ENCODE data around the gene TGFB1I1.

TGFB1I1 gene

DNA sequence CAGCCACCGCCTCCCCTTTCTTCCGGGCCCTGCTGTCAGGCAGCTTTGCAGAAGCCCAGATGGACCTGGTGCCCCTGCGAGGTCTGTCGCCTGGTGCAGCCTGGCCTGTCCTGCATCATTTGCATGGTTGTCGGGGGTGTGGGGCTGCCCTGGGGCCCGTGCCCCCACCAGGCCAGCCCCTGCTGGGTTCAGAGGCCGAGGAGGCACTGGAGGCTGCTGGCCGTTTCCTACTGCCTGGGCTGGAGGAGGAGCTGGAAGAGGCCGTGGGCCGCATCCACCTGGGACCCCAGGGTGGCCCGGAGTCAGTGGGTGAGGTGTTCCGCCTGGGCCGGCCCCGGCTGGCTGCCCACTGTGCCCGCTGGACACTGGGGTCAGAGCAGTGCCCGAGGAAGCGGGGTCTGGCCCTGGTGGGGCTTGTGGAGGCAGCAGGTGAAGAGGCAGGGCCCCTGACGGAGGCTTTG is 5.5 kb upstream of the TGFB1I1 start:
- no peak for DNase-seq (ENCODE audit: low read depth)
- H3K4me3 ChIP-seq (ENCODE audit: low read depth, low read length): no peak overlapping the region
- TF ChIP-seq, protein P1, sequence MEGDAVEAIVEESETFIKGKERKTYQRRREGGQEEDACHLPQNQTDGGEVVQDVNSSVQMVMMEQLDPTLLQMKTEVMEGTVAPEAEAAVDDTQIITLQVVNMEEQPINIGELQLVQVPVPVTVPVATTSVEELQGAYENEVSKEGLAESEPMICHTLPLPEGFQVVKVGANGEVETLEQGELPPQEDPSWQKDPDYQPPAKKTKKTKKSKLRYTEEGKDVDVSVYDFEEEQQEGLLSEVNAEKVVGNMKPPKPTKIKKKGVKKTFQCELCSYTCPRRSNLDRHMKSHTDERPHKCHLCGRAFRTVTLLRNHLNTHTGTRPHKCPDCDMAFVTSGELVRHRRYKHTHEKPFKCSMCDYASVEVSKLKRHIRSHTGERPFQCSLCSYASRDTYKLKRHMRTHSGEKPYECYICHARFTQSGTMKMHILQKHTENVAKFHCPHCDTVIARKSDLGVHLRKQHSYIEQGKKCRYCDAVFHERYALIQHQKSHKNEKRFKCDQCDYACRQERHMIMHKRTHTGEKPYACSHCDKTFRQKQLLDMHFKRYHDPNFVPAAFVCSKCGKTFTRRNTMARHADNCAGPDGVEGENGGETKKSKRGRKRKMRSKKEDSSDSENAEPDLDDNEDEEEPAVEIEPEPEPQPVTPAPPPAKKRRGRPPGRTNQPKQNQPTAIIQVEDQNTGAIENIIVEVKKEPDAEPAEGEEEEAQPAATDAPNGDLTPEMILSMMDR (IDR thresholded peaks at IDR 0.05; ENCODE audit: low read depth, low read length): no peak
- no peak for TF ChIP-seq POLR2A (IDR thresholded peaks at IDR 0.05; ENCODE audit: extremely low read depth, insufficient read length)
- TF ChIP-seq, protein P2, sequence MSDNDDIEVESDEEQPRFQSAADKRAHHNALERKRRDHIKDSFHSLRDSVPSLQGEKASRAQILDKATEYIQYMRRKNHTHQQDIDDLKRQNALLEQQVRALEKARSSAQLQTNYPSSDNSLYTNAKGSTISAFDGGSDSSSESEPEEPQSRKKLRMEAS (IDR thresholded peaks at IDR 0.05; ENCODE audit: low read depth, low read length): no peak
- no peak for TF ChIP-seq MYC (IDR thresholded peaks at IDR 0.05; ENCODE audit: low read depth, low read length)

DNA sequence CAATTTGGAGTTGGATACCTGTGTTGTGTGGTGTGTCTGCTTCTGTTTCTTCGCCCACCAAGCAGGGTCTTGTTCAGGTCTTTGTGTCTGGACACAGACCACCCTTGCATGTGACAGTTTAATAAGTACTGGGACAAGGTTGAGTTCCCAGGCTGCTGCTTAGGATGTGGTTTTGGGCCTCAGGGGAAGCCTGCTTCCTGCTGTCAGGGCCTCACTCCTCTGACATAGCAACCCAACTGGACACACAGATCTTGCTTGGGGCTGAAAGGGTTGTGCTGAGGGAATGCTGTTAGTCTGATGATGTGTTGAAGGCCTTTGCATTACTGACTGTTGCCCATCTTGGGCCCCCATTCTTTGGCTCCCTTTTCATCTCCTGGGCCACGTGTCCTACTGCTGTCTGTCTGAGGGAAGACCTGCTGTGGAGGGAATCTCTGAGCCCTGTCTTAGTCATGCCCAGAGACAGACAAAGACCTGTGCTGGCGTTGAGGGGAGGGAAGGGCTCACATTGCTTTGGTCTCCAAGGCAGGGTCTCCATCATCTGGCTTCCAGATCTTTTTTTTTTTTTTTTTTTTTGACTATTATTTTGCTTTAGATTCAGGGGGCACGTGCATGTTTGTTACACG is 4.7 kb upstream of the TGFB1I1 start:
- H3K4me3 ChIP-seq (ENCODE audit: low read depth, low read length): peak overlapping the region; percentile 14
- DNase-seq (ENCODE audit: low read depth): peak; percentile 91
- TF ChIP-seq MYC (IDR thresholded peaks at IDR 0.05; ENCODE audit: low read depth, low read length) (peak; percentile 71), POLR2A (IDR thresholded peaks at IDR 0.05; ENCODE audit: extremely low read depth, insufficient read length) (peak; percentile 22)
- TF ChIP-seq, protein P2 (IDR thresholded peaks at IDR 0.05; ENCODE audit: low read depth, low read length): peak; percentile 47
- TF ChIP-seq, protein P1 (IDR thresholded peaks at IDR 0.05; ENCODE audit: low read depth, low read length): no peak

DNA sequence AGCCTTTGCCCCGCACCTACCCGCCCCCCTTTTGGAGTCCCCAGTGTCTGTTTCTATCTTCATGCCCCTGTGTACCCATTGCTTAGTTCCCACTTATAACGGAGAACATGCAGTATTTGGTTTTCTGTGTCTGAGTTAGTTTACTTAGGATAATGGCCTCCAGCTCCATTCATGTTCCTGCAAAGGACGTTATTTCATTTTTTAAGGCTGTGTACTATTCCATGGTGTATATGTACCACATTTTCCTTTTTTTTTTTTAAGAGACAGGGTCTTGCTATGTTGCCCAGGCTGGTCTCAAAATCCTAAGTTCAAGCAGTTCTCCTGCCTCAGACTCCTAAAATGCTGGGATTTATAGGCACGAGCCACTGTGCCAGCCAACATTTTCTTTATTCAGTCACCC is 4.1 kb upstream of the TGFB1I1 start:
- no peak overlapping the region for H3K4me3 ChIP-seq (ENCODE audit: low read depth, low read length)
- TF ChIP-seq, protein P2 (IDR thresholded peaks at IDR 0.05; ENCODE audit: low read depth, low read length): no peak
- TF ChIP-seq POLR2A (IDR thresholded peaks at IDR 0.05; ENCODE audit: extremely low read depth, insufficient read length) (no peak), MYC (IDR thresholded peaks at IDR 0.05; ENCODE audit: low read depth, low read length) (no peak)
- TF ChIP-seq, protein P1 (IDR thresholded peaks at IDR 0.05; ENCODE audit: low read depth, low read length): no peak
- no peak for DNase-seq (ENCODE audit: low read depth)

DNA sequence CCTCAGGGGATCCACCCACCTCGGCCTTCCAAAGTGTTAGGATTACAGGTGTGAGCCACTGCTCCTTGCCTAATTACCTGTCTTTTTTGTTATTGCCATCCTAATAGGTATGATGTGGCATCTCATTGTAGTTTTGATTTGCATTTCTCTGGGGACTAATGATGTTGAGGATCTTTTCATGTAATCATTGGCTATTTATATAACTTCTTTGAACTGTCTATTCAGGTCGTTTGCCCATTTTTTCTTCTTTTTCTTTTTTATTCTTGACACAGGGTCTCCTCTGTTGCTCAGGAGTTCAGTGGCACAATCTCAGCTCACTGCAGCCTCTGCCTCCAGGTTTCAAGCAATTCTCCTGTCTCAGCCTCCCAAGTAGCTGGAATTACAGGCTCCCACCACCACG is 1.3 kb upstream of the TGFB1I1 start:
- no peak overlapping the region for H3K4me3 ChIP-seq (ENCODE audit: low read depth, low read length)
- TF ChIP-seq POLR2A (IDR thresholded peaks at IDR 0.05; ENCODE audit: extremely low read depth, insufficient read length): no peak
- no peak for DNase-seq (ENCODE audit: low read depth)

DNA sequence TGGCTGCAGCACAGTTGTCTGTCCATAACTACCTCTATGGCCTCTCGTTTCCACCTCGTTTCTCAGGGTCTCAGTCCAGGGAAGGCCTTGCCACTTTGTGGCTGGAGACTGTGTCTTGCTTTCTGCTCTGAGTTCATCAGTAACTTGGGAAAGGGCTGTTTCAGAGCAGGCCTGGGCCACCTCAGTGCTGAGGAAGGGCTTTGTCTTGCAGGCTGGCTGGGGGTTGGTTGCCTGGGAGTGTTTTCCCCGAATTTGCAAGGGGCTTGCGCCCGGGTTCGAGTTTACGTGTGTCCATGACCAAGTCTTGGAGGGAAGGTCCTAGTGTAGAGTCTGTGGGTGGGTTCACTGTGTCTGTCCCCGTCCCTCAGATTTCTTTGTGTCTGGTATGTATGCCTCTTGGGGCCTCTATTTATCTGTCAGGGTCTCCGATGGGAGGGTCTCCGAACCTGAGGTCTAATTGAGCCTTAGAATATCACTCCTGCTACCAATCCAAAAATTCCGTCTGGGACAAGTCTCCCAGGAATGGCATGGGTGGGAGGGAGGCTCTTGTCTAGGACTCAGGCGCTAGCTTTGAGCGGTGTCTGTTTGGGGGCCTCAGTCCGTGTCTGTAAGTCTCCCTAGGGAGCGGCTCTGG is 594 bp upstream of the TGFB1I1 start:
- TF ChIP-seq MYC (IDR thresholded peaks at IDR 0.05; ENCODE audit: low read depth, low read length): no peak
- DNase-seq (ENCODE audit: low read depth): no peak
- peak overlapping the region; percentile 14 for H3K4me3 ChIP-seq (ENCODE audit: low read depth, low read length)

DNA sequence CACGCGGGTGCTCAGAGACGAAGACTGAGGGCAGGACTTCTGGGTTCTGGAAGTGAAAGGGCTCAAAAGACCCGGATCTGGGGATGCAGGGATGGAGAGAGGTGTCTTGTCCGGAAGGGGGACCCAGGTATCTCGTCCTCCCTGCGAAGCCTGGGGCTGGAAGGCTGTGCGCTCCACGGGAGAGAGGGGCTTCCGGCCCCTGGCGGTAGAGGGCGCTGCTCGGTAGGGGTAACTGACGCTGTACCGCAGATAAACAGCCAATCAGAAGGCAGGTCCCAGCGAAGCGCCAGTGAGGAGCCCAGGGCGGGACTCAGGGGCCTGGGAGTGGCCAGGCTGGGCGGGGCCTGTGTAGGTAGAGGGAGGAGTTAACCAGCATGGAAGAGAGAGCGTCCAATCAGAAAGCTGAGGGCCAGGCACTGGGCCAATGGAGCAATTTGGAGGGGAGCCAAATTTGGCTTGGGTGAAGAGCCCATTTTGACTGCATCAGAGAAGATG is 804 bp downstream of the TGFB1I1 start:
- peak; percentile 64 for DNase-seq (ENCODE audit: low read depth)
- TF ChIP-seq POLR2A (IDR thresholded peaks at IDR 0.05; ENCODE audit: extremely low read depth, insufficient read length): no peak
- TF ChIP-seq, protein P1 (IDR thresholded peaks at IDR 0.05; ENCODE audit: low read depth, low read length): peak; percentile 7
- TF ChIP-seq, protein P2 (IDR thresholded peaks at IDR 0.05; ENCODE audit: low read depth, low read length): no peak

More for the DNA sequence above, 804 bp downstream of the TGFB1I1 start:
- no peak overlapping the region for H3K4me3 ChIP-seq (ENCODE audit: low read depth, low read length)
